Smooth muscle cell (in vitro differentiated cells): ENCODE data around the gene LRRC7. TPM values are rescaled to one million over a fixed set of nuclear protein-coding genes. Genes with fewer than 3 reads are reported as not detected.

Experiments
- DNase-seq: peaks from one replicate; lab custom pipeline; 2025; ENCODE audit not compliant: unreplicated experiment; lab: John Stamatoyannopoulos, UW
- H2AFZ ChIP-seq: fragments of 200-600 bp; sonication (generic); 2 replicates; pipeline ENCODE4 v1.6.0; 2016; ENCODE audit warnings: antibody characterized with exemption, low read depth, mild to moderate bottlenecking
- H3F3A ChIP-seq: fragments of 200-600 bp; sonication (generic); 2 replicates; pipeline ENCODE4 v1.6.0; 2017; ENCODE audit warnings: antibody characterized with exemption, low read depth
- H3K27ac ChIP-seq: fragments of 200-600 bp; sonication (generic); 2 replicates; pipeline ENCODE4 v1.5.1; 2016; ENCODE audit warnings: low read depth, mild to moderate bottlenecking
- H3K27me3 ChIP-seq: fragments of 200-600 bp; sonication (generic); 2 replicates; pipeline ENCODE4 v1.6.1; 2016; ENCODE audit warnings: low read depth, mild to moderate bottlenecking
- H3K36me3 ChIP-seq: fragments of 200-600 bp; sonication (generic); 2 replicates; pipeline ENCODE4 v1.5.1; 2016; ENCODE audit warnings: low read depth
- H3K4me1 ChIP-seq: fragments of 200-600 bp; sonication (generic); 2 replicates; pipeline ENCODE4 v1.5.1; 2016; ENCODE audit warnings: low read depth
- H3K4me2 ChIP-seq: fragments of 200-600 bp; sonication (generic); 2 replicates; pipeline ENCODE4 v1.6.0; 2016; ENCODE audit warnings: mild to moderate bottlenecking
- H3K4me3 ChIP-seq: fragments of 200-600 bp; sonication (generic); 2 replicates; pipeline ENCODE4 v1.5.1; 2016; ENCODE audit warnings: mild to moderate bottlenecking
- H3K79me2 ChIP-seq: fragments of 200-600 bp; sonication (generic); 2 replicates; pipeline ENCODE4 v1.6.0; 2016; ENCODE audit warnings: low read depth, mild to moderate bottlenecking
- H3K9ac ChIP-seq: fragments of 200-600 bp; sonication (generic); 2 replicates; pipeline ENCODE4 v1.6.0; 2016; ENCODE audit warnings: low read depth
- H3K9me3 ChIP-seq: fragments of 200-600 bp; sonication (generic); replicated peaks from 2 replicates; pipeline ENCODE4 v1.5.1; 2016; ENCODE audit warnings: low read depth
- H4K20me1 ChIP-seq: fragments of 200-600 bp; sonication (generic); 2 replicates; pipeline ENCODE4 v1.6.0; 2016; ENCODE audit warnings: low read depth
- CTCF ChIP-seq: fragments of 200-600 bp; sonication (generic); IDR thresholded peaks from 2 replicates; pipeline ENCODE4 v1.5.1; 2017; ENCODE audit warnings: borderline replicate concordance, mild to moderate bottlenecking, antibody characterized with exemption; ENCODE audit not compliant: insufficient read depth, poor library complexity, severe bottlenecking
- WGBS: methylation state at CpG from one replicate; pipeline ENCODE4 v1.1.7; 2016; ENCODE audit warnings: low lambda C conversion rate; 5-methylcytosine and 5-hydroxymethylcytosine counted together
- polyA plus RNA-seq: library from polyadenylated mRNA; unstranded; fragments of >200 nt; fragmentation: Nextera tagmentation; extraction: Ambion mirVana; gene quantifications from 2 replicates; pipeline ENCODE4 v1.2.1, GENCODE V29; 2016
- total RNA-seq: library from RNA; depleted of rRNA; stranded (reverse); fragments of >200 nt; gene quantifications from 2 replicates; pipeline ENCODE4 v1.2.3, GENCODE V29; 2014

LRRC7 gene
- total and polyA plus RNA-seq, 2 experiments from 2014 or later = 0.04 to 0.06 TPM

GRCh38 chr1:70083519-70083918, 515.8 kb downstream of the LRRC7 start:
- no peak for TF ChIP-seq CTCF
- Histone ChIP-seq H3F3A (no peaks in the 10 kb centered on the region), H3K36me3 (no peaks in the 10 kb centered on the region), H3K4me1 (no peaks in the 10 kb centered on the region), H4K20me1 (no peaks in the 10 kb centered on the region), H3K9me3 (no peaks in the 10 kb centered on the region), H3K27ac (no peak overlapping the region), H3K9ac (no peak overlapping the region), H3K79me2 (no peaks in the 10 kb centered on the region), H2AFZ (no peak overlapping the region), H3K4me2 (no peak overlapping the region), H3K4me3 (no peak overlapping the region), H3K27me3 (no peaks in the 10 kb centered on the region)
- WGBS = 73% methylated on average over 3 of the region's 3 CpGs
- DNase-seq = no peak

GRCh38 chr1:70084314-70084915, 516.7 kb downstream of the LRRC7 start:
- no peaks in the 10 kb centered on the region for H4K20me1 ChIP-seq
- H3K4me3 ChIP-seq = no peak overlapping the region
- H3K27ac ChIP-seq = no peak overlapping the region
- 86% methylated on average over 1 of the region's 1 CpG for WGBS
- H3K9me3 ChIP-seq = no peaks in the 10 kb centered on the region
- no peaks in the 10 kb centered on the region for H3K27me3 ChIP-seq
- no peak for TF ChIP-seq CTCF
- H3K79me2 ChIP-seq = no peaks in the 10 kb centered on the region
- H3K9ac ChIP-seq = no peak overlapping the region
- no peaks in the 10 kb centered on the region for H3F3A ChIP-seq
- no peaks in the 10 kb centered on the region for H3K4me1 ChIP-seq
- no peaks in the 10 kb centered on the region for H3K36me3 ChIP-seq
- no peak overlapping the region for H2AFZ ChIP-seq
- DNase-seq = no peak
- H3K4me2 ChIP-seq = no peak overlapping the region

- no peak for TF ChIP-seq CTCF
- H3K27me3 ChIP-seq = no peaks in the 10 kb centered on the region
- H3K4me2 ChIP-seq = no peak overlapping the region
- no peaks in the 10 kb centered on the region for H3F3A ChIP-seq
- H3K4me1 ChIP-seq = no peaks in the 10 kb centered on the region
- H3K27ac ChIP-seq = no peak overlapping the region
- no peaks in the 10 kb centered on the region for H3K79me2 ChIP-seq
- H3K4me3 ChIP-seq = no peak overlapping the region
- H3K9ac ChIP-seq = no peak overlapping the region
- no peaks in the 10 kb centered on the region for H3K36me3 ChIP-seq
- H4K20me1 ChIP-seq = no peaks in the 10 kb centered on the region
- H3K9me3 ChIP-seq = no peaks in the 10 kb centered on the region
- no peak overlapping the region for H2AFZ ChIP-seq
- no peak for DNase-seq
Measured at GRCh38 chr1:70085521-70085920, 517.8 kb downstream of the LRRC7 start.

- WGBS = 90% methylated on average over 1 of the region's 1 CpG
- no peak for TF ChIP-seq CTCF
- H3F3A ChIP-seq = no peaks in the 10 kb centered on the region
- H3K4me2 ChIP-seq = no peak overlapping the region
- H3K4me1 ChIP-seq = no peaks in the 10 kb centered on the region
- H3K36me3 ChIP-seq = no peaks in the 10 kb centered on the region
- H3K9ac ChIP-seq = no peak overlapping the region
- H3K9me3 ChIP-seq = no peaks in the 10 kb centered on the region
- H3K27me3 ChIP-seq = no peaks in the 10 kb centered on the region
- H3K79me2 ChIP-seq = no peaks in the 10 kb centered on the region
- H4K20me1 ChIP-seq = no peaks in the 10 kb centered on the region
- H3K27ac ChIP-seq = no peak overlapping the region
- H3K4me3 ChIP-seq = no peak overlapping the region
- no peak overlapping the region for H2AFZ ChIP-seq
- DNase-seq = no peak
Measured at GRCh38 chr1:70086897-70087296, 519.2 kb downstream of the LRRC7 start.
